Fibroblast of villous mesenchyme (primary cell): ENCODE measurements around the gene ZDHHC9. TPM values are rescaled to one million over a fixed set of nuclear protein-coding genes. Genes with fewer than 3 reads are reported as not detected.

Experiments used
- DNase-seq: peaks from one replicate; pipeline ENCODE4 v3.0.0-alpha.2; 2010; ENCODE audit warnings: low read depth
- H3K4me3 ChIP-seq: 2 replicates; pipeline ENCODE4 v1.5.1; 2011; ENCODE audit warnings: low read depth, mild to moderate bottlenecking, low read length
- total RNA-seq: library from RNA; depleted of rRNA; stranded (reverse); fragments of >200 nt; gene quantifications from 2 replicates; pipeline ENCODE4 v1.2.3, GENCODE V29; 2012
- TF ChIP-seq, protein P1 (sequence below): IDR thresholded peaks from 2 replicates; pipeline ENCODE4 v1.5.1; 2012; ENCODE audit warnings: low read depth, mild to moderate bottlenecking, low read length; ENCODE audit not compliant: insufficient read depth

Gene ZDHHC9
- total RNA-seq, 1 donor, result 22.0 TPM

DNA sequence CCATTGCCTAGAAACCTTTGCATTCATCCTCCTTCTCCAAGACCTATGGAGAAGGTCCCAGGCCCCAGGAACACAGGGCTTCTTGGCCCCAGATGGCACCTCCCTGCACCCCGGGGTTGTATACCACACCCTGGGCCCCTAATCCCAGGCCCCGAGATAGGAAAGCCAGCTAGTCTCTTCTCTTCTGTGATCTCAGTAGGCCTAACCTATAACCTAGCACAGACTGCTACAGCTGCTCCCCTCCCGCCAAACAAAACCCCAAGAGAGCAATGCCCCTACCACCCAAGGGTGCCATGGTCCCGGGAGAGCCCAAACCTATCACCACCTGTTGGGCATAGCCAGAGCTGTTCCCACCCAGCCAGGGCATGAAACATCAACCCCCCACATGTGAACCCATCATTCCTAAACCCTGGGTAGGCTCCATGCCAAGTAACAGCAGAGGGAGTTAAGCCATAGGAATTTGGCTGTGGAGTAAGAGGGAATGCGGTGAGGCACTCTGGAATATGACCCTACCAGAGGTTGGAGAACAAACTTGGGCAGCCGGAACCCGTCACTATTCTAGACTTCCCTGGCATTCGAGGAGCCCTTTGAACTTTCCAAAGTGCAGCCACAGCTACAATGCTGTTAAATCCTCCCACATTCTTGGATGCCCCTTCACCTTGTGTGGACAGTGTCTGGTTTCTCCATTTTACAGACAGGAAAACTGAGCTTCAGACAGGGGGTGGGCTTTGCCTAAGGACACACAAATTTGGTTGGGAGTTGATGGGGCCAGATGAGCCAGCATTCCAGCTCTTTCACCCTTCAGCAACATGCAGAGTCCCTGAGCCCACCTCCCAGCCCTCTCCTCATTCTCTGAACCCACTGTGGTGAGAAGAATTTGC lies 74.9 kb downstream of the ZDHHC9 start:
- TF ChIP-seq, protein P1, sequence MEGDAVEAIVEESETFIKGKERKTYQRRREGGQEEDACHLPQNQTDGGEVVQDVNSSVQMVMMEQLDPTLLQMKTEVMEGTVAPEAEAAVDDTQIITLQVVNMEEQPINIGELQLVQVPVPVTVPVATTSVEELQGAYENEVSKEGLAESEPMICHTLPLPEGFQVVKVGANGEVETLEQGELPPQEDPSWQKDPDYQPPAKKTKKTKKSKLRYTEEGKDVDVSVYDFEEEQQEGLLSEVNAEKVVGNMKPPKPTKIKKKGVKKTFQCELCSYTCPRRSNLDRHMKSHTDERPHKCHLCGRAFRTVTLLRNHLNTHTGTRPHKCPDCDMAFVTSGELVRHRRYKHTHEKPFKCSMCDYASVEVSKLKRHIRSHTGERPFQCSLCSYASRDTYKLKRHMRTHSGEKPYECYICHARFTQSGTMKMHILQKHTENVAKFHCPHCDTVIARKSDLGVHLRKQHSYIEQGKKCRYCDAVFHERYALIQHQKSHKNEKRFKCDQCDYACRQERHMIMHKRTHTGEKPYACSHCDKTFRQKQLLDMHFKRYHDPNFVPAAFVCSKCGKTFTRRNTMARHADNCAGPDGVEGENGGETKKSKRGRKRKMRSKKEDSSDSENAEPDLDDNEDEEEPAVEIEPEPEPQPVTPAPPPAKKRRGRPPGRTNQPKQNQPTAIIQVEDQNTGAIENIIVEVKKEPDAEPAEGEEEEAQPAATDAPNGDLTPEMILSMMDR, result no peak
- H3K4me3 ChIP-seq, result no peak overlapping the region
- DNase-seq, result peak; percentile 44

DNA sequence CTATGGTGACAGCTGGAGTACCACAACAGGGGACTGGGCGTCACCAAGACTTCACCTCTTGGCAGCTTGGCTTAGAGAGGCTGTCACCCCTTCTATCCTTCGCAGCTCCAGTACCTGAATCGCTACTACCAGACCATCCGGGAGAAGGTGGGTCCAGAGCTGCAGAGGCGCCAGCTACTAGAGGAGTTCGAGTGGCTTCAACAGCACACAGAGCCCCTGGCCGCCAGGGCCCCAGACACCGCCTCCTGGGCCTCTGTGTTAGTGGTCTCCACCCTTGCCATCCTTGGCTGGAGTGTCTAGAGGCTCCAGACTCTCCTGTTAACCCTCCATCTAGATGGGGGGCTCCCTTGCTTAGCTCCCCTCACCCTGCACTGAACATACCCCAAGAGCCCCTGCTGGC lies 75.5 kb downstream of the ZDHHC9 start:
- H3K4me3 ChIP-seq, result no peak overlapping the region
- DNase-seq, result no peak
- TF ChIP-seq, protein P1, result no peak

- no peak overlapping the region for H3K4me3 ChIP-seq
- DNase-seq, result no peak
- TF ChIP-seq, protein P1, result no peak
Measured at GRCh38 chrX:129763666-129764065, 80.0 kb downstream of the ZDHHC9 start.

DNA sequence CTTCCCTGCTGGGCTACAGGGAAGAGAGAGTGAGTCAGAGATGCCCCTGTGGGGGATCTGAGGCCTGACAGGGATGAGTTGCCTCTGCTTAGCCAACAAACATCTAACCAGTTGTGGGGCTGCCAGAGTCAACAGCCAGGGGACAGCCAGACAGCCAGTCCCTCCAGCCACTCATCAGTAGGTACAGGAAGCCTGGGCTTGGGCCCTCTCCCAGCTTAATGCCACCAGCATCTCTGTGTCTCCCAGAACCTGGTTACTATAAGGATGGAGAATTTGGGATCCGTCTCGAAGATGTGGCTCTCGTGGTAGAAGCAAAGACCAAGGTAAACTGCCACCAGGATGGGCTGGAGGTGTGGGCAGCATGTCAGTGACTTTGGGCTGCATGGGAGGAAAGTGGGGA lies 81.2 kb downstream of the ZDHHC9 start:
- DNase-seq, result no peak

DNA sequence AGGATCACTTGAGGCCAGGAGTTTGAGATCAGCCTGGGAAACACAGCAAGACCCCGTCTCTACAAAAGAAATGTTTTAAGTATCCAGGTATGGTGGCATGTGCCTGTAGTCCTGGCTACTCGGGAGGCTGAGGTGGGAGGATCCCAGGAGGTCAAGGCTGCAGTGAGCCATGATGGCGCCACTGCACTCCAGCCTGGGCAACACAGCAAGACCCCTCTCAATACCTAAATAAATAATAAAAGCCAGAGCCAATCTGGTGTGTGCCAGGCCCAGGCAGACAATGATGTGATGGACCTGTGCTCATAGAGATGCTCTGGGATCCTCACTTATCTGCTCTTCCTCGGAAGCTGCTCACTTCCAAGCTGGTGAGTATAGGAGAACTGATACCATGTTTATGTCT lies 82.1 kb downstream of the ZDHHC9 start:
- TF ChIP-seq, protein P1, result no peak
- H3K4me3 ChIP-seq, result no peak overlapping the region
- DNase-seq, result no peak

More for the DNA sequence above, 81.2 kb downstream of the ZDHHC9 start:
- H3K4me3 ChIP-seq, result no peak overlapping the region
- TF ChIP-seq, protein P1, result no peak

DNA sequence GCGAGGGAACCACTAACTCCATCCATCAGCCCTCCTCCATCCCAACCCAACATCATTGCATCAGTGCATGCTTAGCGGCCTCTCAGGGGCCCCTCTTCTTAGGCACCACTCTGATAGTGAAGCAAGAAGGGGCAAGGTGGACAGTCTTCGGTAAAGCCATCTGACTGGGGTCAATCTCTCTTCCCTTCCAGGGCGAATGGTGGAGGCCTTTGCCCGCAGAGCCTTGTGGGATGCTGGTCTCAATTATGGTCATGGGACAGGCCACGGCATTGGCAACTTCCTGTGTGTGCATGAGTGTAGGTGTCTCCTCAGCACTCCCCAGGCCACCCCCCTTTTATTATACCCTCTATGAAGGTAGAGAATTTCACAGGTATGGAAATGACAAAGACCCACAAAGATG lies 82.7 kb downstream of the ZDHHC9 start:
- no peak for DNase-seq
- TF ChIP-seq, protein P1, result no peak

More for the DNA sequence above, 82.7 kb downstream of the ZDHHC9 start:
- H3K4me3 ChIP-seq, result no peak overlapping the region
